IPS-NIHi11 (cell line): ENCODE data around the gene LAP3.
"Not testable (repeated sequence)": the region's sequence is repeated elsewhere in the genome, so short reads cannot be mapped to it uniquely, and the experiment has no call there.

ENCODE experiments used
- DNase-seq: peaks from one replicate; pipeline ENCODE4 v3.0.0; 2012; ENCODE audit warnings: mixed read lengths, low spot score

Gene LAP3

GRCh38 chr4:17576932-17577664, at the start of gene LAP3:
LAP3 (plus strand) TSS chr4:17577198; CDS start chr4:17577466, 268 bp downstream.
- peak; percentile 97 for DNase-seq

DNA sequence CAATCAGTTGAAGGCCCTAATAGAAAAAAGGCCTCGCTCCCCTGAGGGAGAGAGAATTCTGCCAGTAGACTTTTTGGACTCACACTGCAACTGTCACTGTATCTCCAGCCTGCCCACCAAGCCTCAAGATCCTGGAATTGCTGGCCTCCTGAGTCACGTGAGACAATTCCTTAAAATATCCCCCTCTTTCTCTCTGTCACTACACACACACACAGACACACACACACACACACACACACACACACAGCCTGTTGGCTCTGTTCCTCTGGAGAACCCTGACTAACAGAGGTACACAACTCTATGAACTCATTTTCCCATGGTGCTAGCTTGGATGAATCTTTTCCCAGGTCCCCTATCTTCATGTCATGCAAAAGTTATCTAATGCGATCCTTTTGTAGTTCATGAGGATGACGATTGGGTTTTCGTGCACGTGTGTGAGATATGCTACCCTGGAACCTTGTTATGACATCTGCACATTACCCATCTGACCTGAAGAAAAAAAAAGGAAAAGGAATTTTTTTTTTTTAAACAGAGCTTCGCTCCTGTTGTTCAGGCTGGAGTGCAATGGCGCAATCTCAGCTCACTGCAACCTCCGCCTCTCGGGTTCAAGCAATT, 48.3 kb upstream of the LAP3 start:
- DNase-seq, result no peak

DNA sequence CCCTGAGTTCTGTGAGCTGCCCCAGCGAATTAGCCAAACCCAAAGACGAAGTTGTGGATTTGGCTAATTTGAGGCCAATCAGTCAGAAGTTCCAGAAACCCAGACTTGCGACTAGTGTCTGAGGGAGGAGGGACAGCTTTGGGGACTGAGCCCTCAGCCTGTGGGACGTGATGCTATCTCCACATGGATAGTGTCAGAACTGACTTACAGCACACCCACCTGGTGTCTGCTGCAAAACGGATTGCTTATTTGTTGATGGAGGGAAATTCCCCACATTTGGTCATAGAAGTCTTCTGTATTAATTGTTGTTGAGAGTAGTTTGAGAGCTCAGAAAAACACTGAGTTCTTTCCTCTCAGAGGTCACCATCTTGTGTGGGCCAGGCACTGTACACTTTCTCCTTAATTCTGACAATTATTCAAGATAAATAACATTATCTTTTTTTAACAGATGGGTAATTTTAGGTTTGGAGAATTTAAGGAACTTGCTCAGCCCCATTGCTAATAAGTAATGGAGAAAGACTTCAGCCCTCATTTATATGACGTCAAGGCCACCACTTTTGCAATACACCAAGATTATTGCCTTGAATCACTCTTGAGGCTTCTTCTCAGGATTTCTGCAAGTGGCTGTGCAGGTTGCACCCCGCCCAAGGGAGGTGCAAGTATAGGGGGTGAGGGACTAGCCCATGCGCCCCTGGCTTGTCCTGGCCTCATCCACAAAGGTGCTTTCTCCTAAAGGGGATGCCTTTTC, 45.3 kb upstream of the LAP3 start:
- no peak for DNase-seq

GRCh38 chr4:17534705-17535104, 42.3 kb upstream of the LAP3 start:
- no peak for DNase-seq

DNA sequence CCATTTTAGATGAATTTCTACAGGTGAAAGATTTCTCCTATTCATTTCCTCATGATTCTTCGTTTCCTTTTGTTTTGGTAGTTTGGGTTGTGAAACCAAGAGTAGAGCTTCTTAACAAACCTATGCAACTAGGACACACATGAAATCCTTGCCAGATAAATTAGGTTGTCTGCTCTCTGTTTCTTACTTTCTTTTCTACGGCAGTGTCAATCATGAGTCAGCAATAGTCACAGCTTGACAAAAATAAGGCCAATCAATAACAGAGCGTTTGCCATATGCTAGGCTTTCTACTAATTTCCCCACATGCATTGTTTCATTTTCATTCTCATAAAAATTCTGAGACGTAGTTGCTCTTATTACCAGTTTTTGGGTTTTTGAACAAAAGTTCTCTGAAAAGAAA, 41.8 kb upstream of the LAP3 start:
- DNase-seq, result no peak

GRCh38 chr4:17535906-17536305, 41.1 kb upstream of the LAP3 start:
- DNase-seq, result no peak

GRCh38 chr4:17537060-17537459, 39.9 kb upstream of the LAP3 start:
- DNase-seq, result not testable (repeated sequence)

GRCh38 chr4:17544205-17544604, 32.8 kb upstream of the LAP3 start:
- DNase-seq, result peak; percentile 37

DNA sequence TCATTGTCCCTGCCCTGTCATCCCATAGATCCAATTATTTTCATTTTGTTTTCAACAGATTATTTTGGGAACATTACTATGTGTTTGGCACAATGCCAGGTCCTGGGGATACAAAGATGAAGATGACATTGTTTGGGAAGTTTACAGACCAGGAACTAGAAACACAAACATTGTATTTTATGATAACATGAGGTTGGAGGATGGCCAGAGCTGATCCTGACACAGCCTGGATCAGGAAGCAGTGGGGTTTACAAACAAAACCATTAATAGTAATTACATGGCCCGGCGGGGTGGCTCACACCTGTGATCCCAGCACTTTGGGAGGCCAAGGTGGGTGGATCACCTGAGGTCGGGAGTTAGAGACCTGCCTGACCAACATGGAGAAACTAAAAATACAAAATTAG, 32.2 kb upstream of the LAP3 start:
- DNase-seq, result no peak

DNA sequence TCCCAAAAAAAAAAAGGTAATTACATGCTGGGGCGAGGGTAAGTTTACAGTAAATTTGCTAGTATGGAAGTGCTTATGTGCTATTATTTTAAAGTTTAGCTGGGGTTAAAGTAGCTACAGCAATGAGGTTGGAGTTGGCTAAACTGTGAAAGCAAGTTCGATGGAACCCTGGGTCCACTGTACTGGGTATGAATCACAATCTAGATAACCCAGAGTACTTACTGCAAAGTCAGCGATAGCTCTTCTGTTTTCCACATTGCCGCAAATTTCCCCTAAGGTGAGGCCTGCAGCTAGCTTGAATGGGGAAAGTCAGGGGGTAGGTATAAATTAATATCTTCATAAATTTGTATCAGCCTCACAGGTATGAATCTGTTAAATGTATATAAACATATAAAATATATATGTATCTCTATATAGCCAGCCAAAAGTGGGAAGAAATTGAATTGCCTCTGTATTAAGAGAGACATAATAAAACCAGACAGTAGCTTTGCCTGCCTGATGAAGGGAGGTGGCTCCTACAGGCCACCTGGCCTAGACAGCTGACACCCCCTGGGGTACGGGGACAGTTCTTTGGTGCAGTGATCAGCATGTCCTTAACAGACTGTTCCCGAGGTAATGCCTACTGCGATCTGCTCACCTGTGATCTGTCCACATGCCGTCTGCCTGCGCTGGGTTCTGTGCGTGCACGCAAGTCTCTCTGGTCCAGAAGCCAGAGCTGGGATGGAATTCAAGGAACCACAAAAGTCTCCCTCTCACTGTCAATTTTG, 31.4 kb upstream of the LAP3 start:
- DNase-seq, result no peak

DNA sequence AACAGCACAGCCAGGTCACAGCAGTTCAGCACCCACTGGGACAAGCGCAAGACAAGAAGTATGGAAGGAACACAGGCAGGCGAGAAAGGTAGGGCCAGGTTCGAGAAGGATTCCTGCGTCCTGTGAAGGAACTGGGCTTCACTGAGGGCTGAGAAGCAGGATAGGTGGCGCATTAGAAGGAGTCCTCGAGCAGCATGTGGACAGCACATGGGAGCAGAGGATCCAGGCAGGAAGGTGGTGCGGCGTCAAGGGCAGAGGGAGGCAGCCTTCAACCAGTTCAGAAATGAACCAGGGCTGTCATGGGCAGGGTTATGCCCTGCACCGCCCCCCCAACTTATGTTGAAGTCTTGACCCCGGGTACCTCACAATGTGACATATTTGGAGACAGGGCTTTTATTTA, 30.8 kb upstream of the LAP3 start:
- no peak for DNase-seq

GRCh38 chr4:17546678-17547077, 30.3 kb upstream of the LAP3 start:
- DNase-seq, result no peak

- DNase-seq, result no peak
Measured at GRCh38 chr4:17550549-17550948, 26.4 kb upstream of the LAP3 start.

DNA sequence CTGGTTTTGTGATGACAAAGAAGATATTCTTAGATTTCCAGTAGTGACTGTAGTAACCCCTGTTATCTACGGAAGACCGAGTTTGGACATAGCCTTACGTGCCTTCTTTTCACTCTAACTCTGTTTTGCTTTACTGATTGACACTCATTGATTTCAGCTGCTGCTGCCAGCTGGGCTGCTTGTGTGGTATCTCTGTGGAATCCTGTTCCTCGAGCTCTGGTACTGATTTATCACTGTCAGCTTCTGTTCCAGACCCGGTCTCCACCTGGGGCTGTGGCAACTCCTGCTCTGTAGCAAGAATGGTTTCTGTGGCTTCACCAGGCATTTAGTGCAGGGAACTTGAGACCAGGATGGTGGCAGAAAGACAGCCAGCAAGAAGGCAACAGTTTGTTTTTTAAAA, 24.6 kb upstream of the LAP3 start:
- no peak for DNase-seq

DNA sequence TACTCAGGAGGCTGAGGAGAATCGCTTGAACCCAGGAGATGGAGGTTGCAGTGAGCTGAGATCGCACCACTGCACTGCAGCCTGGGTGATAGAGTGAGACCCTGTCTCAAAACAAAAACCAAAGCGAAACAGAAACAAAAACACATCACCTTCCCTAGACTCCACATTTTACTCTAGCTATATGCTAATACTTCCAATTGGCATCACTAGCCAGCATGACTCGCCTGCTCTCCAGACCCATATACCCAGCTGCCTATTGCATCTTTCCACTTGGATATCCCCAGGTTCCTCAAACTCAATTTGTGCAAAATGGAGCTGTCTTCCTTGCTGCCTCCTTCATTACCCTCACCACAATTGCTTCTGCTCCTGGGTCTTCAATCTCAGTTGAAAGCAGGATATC, 22.4 kb upstream of the LAP3 start:
- DNase-seq, result no peak

DNA sequence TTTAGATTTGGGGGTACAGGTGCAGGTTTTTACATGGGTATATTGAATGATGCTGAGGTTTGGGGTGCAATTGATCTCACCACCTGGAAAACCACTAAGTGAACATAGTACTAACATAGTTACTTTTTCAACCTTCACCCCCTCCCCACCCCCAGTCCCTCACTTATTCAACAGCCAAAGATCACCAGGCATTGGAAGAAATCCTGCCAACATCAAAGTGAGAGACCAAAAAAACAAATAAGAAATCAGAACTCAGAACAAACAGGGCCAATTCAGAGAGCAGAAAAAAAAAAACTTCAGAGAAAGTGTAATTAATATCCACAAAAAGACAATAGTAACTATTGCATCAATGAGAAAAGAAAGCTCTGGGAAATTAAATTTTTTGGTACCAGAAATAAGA, 20.5 kb upstream of the LAP3 start:
- no peak for DNase-seq

GRCh38 chr4:17557880-17558279, 19.1 kb upstream of the LAP3 start:
- no peak for DNase-seq

DNA sequence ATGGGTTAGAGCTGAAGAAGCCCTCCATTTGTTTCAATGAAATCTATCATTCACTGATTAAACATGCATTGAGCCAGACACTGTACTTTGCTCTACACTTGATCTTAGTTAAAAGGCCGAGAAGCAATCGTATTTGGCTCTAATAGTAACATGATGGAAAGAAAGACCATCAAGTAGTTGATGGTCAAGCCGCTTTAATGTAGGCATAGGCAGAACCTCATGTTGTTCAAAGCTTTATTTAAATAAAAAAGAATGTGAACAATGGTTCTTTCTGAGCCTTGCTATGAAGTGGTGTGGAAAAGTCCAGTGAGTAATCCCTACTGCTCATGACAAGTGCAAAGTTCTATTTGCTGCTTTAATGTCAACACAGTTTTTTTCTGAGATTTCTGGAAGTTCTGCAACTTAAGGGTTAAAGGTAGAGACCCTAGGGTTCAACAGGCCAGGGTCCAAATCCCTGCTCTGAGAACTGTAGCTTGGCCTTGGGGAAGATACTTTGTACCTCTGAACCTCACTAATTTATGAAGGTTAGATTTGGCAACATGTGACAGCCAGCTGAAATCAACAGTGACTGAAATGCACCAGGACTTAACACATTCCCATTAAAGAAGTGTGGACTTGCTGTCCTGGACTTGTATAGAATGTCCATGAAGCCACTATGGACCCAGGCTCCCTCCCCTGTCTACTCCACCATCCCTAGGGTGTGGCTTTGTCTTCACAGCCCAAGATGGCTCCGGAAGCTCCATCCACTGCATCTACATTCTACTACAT, 17.9 kb upstream of the LAP3 start:
- DNase-seq, result no peak

DNA sequence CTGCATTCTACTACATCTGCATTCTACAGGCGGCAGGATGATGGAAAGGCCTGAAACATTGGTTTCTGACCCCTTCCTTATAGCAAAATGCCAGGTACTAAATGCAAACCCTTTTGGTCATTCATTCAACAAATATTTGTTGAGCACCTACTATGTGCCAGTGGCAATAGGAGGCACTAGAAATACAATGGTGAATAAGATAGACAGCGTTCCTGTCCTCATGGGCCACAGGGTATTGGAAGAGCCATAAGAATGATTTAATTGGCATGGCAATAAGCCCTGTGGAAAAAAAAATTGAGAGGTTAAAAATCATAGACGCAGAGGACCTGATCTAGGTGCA, 17.3 kb upstream of the LAP3 start:
- DNase-seq, result no peak

DNA sequence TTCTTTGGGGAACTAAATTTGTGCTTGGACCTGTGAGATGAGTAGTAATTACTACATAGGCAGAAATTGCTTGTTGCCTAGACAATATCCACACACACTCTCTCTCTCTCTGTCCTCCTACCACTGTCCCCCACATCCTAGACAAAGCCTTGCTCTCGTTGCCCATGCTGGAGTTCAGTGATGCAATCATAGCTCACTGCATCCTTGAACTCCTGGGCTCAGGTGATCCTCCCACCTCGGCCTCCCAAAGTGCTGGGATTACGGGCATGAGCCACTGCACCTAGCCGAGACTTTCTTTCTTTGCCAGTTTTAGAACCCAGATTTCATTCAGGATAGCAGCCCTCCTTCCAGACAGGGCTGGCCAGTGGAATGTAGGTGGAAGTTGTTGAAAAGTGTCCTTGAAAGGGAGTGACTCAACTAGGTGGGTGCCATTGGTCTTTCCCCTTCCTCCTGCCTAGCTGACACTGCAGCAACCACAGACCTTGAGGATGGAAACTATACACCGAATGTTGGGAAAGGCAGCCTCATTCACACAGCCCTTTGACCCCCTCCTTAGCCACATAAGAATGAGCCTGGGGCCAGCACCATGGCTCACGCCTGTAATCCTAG, 16.8 kb upstream of the LAP3 start:
- DNase-seq, result no peak

GRCh38 chr4:17561195-17561909, 15.6 kb upstream of the LAP3 start:
- DNase-seq, result no peak
